ENCODE measurements around the gene ST3GAL5. TPM values are rescaled to one million over a fixed set of nuclear protein-coding genes. Genes with fewer than 3 reads are reported as not detected.

Gene ST3GAL5
- polyA plus RNA-seq, 1 of the 3 experiments (the other 2 are of a cell fraction), result 37.6 TPM

DNA sequence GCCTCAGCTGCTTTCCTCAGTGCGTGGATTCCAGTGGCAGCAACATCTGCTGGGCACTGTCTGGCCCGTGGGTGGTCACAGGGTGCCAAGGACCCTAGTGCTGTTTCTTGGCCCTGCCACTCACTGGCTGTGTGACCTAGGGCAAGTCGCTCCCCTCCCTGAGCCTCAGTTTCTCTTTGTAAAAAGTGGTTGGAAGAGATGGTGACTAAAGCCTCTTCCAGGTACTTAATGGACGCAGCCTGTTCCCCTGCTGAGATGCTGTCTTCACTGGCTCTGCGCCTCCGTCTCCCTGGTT, 92.8 kb downstream of the ST3GAL5 start:
- no peaks in the 10 kb centered on the region for H3K36me3 ChIP-seq (replicated peaks in 1 of 2; ENCODE audit: control insufficient read depth in 1 of 2, insufficient read depth in 2 of 2, low read length in 1 of 2)
- POLR2A ChIA-PET, result no interaction called here
- H3K9me2 ChIP-seq, result no peaks in the 10 kb centered on the region
- H3K79me2 ChIP-seq (ENCODE audit: insufficient read depth), result no peaks in the 10 kb centered on the region
- peak overlapping the region; percentile 45; the same call in 1 of the 2 replicates for H3K4me2 ChIP-seq
- no peak overlapping the region for H3K4me3 ChIP-seq (ENCODE audit: low read depth in 2 of 2, low read length in 1 of 2)
- no peak for DNase-seq
- no peak overlapping the region for H3K9ac ChIP-seq
- CTCF ChIA-PET, result interaction anchor here (1.9 to 5.8 kb wide), 4 partner anchors 18 to 67 kb away, joined by 10 to 53 read pairs (median 30); no protein-coding TSS in a partner anchor
- peaks cover 30% of the 10 kb centered on the region for H3F3A ChIP-seq (replicated peaks; ENCODE audit: insufficient read depth)
- H4K20me1 ChIP-seq (ENCODE audit: insufficient read depth), result no peaks in the 10 kb centered on the region
- 0 out of 2 replicates have a peak overlapping the region, but pooled peaks have one; percentile 17 for H2AFZ ChIP-seq (ENCODE audit: low read depth)
- WGBS (ENCODE audit: low lambda C conversion rate), result 90% methylated on average over 6 of the region's 6 CpGs
- peaks cover 29 to 38% of the 10 kb centered on the region in 2 experiments; a peak in 3 of 4 replicates for H3K4me1 ChIP-seq (ENCODE audit: control insufficient read depth in 1 of 2, insufficient read depth in 2 of 2, low read depth in 1 of 2, low read length in 1 of 2)
- H3K27ac ChIP-seq (ENCODE audit: low read depth in 2 of 2, low read length in 1 of 2), result peak overlapping the region; percentile 40 to 53; a peak in 2 of 4 replicates
- H3K27me3 ChIP-seq (ENCODE audit: insufficient read depth), result no peaks in the 10 kb centered on the region
- no peaks in the 10 kb centered on the region for H3K9me3 ChIP-seq
- TF ChIP-seq YY1 (IDR thresholded peaks at IDR 0.05; ENCODE audit: low read depth) (no peak), REST (IDR thresholded peaks at IDR 0.05; ENCODE audit: low read depth, low read length) (no peak), RXRA (IDR thresholded peaks at IDR 0.05; ENCODE audit: borderline replicate concordance, low read depth) (no peak), NRF1 (IDR thresholded peaks at IDR 0.05; ENCODE audit: low read depth, low read length) (no peak), EZH2phosphoT487 (IDR thresholded peaks at IDR 0.05; ENCODE audit: borderline replicate concordance, low read depth) (no peak), EP300 (IDR thresholded peaks at IDR 0.05; ENCODE audit: borderline replicate concordance in 1 of 2, low read depth in 1 of 2, low read length in 1 of 2) (no peak), CHD2 (IDR thresholded peaks at IDR 0.05; ENCODE audit: low read length, partially characterized antibody) (no peak), ZBTB33 (IDR thresholded peaks at IDR 0.05; ENCODE audit: borderline replicate concordance, low read depth) (no peak), NFIC (IDR thresholded peaks at IDR 0.05; ENCODE audit: borderline replicate concordance) (no peak), GABPA (IDR thresholded peaks at IDR 0.05; ENCODE audit: low read depth) (no peak), SMC3 (IDR thresholded peaks at IDR 0.05; ENCODE audit: low read depth, low read length) (no peak), ELF1 (IDR thresholded peaks at IDR 0.05) (no peak)
- TF ChIP-seq, protein P1, sequence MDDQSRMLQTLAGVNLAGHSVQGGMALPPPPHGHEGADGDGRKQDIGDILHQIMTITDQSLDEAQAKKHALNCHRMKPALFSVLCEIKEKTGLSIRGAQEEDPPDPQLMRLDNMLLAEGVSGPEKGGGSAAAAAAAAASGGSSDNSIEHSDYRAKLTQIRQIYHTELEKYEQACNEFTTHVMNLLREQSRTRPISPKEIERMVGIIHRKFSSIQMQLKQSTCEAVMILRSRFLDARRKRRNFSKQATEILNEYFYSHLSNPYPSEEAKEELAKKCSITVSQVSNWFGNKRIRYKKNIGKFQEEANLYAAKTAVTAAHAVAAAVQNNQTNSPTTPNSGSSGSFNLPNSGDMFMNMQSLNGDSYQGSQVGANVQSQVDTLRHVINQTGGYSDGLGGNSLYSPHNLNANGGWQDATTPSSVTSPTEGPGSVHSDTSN (IDR thresholded peaks at IDR 0.05), result no peak
